ENCODE data around the gene PSD. TPM values are rescaled to one million over a fixed set of nuclear protein-coding genes. Genes with fewer than 3 reads are reported as not detected.
"Not testable (repeated sequence)": the region's sequence is repeated elsewhere in the genome, so short reads cannot be mapped to it uniquely, and the experiment has no call there.

Gene PSD
- 10 to 100 TPM in 1 of 10 donors, 1 to 10 TPM in 9; 3.8 to 11.6 (median 5.9) TPM for polyA plus RNA-seq (ENCODE audit: insufficient read length in 10 of 10)
- long read RNA-seq, donor 1, result 0 reads
- long read RNA-seq, donor 2, result 0 reads
- long read RNA-seq, donor 3, result 0 reads
- long read RNA-seq, donor 4, partial matches to known transcripts, result 16 of 16 reads
- long read RNA-seq, donor 4, other reads (novel, unspliced or antisense), result 0 of 16 reads
- long read RNA-seq, donor 5, partial matches to known transcripts, result 0 of 1 reads
- long read RNA-seq, donor 5, other reads (novel, unspliced or antisense), result 0 of 1 reads
- long read RNA-seq, donor 6, result 0 reads
- long read RNA-seq, donor 7, result 0 reads
- long read RNA-seq, donor 8, partial matches to known transcripts, result 0 of 1 reads
- long read RNA-seq, donor 8, other reads (novel, unspliced or antisense), result 0 of 1 reads
- long read RNA-seq, donor 9, result 0 reads

- DNase-seq, result no peak
These were observed at the start of gene PSD for GRCh38 chr10:102418622-102419268. Gene PSD (minus strand): TSS chr10:102418785. CDS start chr10:102417038, 1,747 bp downstream.

- no peak for DNase-seq
These were observed 49.4 kb upstream of the PSD start for GRCh38 chr10:102467971-102468438.

DNA sequence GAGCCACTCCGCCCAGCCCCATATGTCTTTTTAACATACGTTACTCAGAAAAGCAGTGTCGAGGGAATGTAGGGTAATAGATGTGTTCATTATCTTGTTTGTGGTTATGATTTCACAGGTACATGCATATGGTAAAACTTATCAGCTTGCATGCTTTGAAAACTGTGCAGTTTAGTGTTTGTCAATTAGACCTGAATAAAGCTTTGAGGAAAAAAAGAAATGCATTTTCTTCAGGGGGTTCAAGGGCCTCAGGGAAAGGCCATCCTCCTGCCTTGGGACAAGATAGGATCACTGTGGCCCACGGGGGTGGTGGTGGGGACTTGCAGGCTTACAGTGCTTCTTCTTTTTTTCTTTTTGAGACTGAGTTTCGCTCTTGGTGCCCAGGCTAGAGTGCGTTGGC lies 48.7 kb upstream of the PSD start:
- DNase-seq, result no peak

GRCh38 chr10:102465466-102465865 lies 46.9 kb upstream of the PSD start:
- DNase-seq, result no peak

- no peak for DNase-seq
These were observed 45.4 kb upstream of the PSD start for GRCh38 chr10:102463983-102464382.

DNA sequence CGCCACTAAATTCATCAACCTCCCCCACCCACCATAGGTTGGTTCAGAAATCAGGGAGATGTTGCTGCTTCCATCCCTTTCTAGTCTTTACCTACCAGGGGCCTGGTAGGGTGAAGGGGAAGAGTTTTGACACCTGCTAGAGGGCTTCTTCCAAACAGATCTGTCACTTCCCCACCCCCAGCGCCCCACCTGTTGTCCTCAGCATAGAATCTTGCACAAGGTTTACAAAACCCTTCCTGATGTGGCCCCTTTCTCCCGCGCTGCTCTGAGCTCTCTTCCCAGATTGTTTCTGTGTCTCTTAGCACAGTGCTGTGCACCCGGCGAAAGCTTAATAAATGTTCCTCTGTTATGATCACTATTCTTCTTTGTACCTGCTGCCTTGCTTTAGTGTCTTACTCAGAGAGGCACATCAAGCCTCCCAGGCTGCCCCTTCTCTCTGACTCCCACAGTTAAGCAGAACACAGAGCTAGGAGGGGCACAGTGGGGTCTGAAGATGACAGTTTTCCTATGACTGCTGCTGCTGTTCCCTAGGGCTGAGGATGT lies 44.0 kb upstream of the PSD start:
- no peak for DNase-seq

- DNase-seq, result peak; percentile 79 to 88 (median 80)
These were observed 42.8 kb upstream of the PSD start for GRCh38 chr10:102461187-102462054.

DNA sequence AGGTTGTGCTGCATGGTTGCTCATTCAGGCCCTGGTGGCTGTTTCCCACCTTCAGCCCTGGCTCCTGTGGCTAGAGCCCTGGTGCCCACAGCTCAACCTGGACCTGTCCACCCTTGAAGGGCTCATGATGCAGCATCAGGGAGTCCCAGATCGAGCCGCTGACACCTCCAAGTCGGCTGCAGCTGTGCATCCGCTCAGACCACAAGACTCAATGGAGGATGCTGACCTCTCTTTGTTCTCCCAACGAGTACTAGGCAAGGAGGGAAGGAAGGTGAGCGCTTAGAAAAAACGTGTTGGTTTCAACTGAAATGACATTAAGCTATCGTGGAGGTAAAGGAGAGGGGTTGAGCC lies 42.2 kb upstream of the PSD start:
- no peak for DNase-seq

DNA sequence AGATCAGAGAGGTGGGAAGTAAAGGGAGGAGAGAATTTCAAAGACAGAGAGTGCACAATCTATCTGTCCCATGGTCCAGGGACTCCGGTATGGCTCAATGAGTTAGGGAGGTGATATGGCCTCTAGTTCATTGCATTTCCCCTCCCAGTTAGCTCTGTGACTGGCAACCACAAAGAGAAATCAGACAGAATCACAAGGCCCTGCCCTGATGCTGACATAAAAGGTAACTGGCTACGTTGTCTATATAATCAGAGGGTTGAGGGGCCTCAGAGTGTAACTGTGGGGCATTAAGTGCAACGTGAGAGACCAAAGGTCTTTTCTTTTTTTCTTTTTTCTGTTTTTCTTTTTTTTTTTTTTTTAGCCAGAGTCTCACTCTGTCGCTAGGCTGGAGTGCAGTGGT lies 40.1 kb upstream of the PSD start:
- DNase-seq, result no peak

DNA sequence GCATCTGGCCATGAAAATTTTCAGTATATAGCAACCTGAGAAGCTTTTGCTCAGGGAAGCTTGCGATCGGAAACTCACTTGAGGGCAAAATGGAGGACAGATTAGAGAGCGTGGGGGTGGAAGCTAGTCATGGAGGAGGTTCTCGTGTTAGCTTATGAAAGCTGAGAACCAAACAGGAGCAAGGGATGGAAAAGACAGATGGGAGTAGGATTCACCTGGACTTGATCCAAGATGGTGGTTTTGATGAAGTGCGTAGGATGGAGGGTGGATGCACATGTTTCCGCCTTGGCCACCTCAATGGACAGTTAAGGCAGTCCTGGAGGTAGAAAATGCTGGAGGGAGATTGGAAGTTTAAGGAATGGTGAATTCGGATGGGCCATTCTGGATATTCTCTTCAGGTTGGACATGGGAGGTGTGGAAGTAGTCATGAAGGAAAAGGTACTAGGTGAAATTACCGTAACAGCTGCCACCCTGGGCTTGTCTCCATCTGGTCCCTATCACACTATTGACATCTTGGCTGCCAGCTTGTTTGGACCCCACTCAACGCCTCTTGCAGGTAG lies 39.1 kb upstream of the PSD start:
- no peak for DNase-seq

DNA sequence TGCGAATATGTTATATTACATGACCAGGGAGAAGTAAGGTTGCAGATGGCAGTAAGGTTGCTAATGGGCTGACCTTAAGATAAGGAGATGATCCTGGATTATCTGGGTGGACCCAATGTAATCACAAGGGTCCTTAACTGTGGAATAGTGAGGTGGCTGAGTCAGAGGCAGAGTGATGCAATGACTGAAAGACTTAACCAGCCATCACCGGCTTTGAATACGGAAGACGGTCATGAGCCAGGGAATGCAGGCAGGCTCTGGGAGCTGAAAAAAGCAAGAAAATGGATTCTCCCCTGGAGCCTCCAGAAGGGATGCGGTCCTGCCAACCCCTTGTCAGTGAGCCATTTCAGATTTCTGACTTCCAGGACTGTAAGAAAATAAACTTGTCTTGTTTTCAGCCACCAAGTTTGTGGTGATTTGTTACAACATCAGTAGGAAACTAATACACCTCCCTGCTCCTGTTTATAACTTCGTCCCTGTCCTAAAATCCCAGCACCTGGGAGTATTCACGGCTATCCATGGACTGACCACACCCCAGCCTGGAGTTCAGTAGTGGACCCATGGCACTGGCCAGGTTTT lies 37.4 kb upstream of the PSD start:
- DNase-seq, result peak in 1 of 3 donors; percentile 52

DNA sequence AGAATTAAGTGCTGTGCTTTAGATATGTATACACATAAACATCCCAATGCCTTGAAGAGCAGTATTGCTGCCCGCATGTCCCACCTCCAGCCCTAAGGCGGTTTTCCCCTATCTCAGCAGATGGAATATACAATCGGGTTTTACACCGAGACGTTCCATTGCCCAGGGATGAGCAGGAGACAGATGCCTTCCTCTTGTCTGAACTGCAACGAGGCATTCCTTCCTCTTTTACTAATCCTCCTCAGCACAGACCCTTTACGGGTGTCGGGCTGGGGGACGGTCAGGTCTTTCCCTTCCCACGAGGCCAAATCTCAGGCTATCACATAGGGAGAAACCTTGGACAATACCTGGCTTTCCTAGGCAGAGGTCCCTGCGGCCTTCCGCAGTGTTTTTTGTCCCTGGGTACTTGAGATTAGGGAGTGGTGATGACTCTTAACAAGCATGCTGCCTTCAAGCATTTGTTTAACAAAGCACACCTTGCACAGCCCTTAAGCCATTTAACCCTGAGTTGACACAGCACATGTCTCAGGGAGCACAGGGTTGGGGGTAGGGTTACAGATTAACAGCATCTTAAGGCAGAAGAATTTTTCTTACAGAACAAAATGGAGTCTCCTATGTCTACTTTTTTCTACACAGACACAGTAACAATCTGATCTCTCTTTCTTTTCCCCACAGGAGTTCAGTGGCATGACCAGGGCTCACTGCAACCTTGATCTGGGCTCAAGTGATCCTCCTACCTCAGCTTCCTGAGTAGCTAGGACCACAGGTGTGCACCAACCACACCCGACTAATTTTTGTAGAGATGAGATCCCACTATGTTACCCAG lies 36.3 kb upstream of the PSD start:
- not testable (repeated sequence) for DNase-seq

- no peak for DNase-seq
These were observed 34.9 kb upstream of the PSD start for GRCh38 chr10:102453502-102453901.

DNA sequence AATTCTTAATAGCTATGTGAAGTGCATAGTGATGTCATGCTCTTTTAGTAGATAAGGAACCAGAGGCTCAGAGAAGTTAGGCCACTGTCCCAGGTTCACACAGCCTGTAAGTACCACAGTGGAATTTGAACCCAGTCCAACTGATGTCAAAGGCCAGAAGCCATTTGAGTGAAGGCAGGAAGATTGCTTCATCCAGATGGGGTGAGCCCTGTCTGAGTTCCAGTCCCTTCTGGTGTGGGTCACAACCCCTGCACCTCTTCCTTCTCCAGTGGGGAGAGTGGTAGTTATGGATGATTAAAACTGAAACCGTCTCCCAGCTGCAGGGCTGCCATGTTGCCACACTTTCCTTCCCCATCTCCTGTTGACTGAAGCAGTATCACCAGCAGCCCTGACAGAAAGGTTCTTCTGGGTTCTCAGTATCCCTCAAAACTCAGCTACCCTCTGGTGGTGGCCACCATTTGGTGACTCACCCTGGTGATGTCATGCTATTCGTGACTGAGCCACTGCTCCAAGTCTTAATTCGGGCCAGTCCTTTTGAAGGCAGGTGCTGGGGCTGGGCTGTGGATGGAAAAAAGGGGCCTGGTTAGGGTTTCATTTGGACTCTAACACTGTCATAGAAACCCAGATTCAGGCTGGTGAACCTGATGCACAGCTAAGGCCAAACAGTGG lies 34.2 kb upstream of the PSD start:
- DNase-seq, result no peak

DNA sequence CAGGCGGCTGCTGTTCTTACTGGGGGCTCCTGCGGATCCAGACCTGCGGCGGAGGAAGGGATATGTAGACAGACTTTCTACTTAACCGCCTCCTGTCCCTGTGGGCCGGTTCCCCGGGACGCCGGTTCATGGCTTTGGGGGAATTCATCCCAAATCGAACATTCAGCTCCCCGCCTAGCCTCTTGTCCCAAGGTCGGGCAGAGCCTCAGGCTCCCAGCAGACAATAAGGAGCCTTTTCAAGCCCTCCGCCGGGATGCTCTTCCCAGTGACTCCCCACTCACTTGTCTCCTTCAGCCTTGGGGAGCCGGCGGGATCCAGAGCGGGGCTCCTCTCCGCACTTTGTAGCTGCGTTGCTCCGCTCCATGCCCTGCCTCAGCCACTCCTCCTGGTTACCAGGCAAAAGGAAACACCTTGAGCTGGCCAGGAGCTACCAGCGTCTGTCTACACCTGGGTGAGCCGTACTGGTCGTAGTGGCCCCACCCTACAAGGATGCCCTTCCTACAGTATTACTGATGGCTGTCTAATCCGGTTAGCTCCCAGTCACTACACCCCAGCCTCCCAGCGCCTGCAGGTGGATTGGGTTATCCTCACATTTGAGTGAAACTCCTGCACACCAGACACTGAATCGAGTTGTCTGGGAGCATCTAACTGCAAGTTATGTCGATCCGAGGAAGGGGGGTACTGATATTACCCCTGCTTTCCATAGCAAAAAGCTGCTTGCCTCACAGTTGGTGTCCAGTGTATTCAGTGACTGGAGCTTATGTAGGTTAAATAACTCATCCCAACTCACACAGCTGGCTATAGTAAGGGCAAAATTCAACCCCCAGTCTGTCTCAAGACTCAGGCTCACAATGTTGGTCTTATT lies 32.8 kb upstream of the PSD start, which contains the start of gene C10orf95:
Gene C10orf95, minus strand, starts transcription at position 439 of the 865 bp plus-strand sequence. CDS start 450 bp downstream, outside the sequence.
- no peak for DNase-seq

GRCh38 chr10:102450374-102451104 lies 32.0 kb upstream of the PSD start:
- DNase-seq, result peak; percentile 77 to 94 (median 90)

- DNase-seq, result peak in 1 of 3 donors; percentile 33
These were observed 31.5 kb upstream of the PSD start for GRCh38 chr10:102450124-102450373.
